WTC11 (cell line): Measurements from ENCODE around the gene LAMC1.

Experiments used
- ETV6 ChIP-seq: sonication (generic); formaldehyde crosslinking; IDR thresholded peaks from 2 replicates; pipeline ENCODE4 v1.8.1; 2022; ENCODE audit warnings: mild to moderate bottlenecking, missing genetic modification reagents
- TP53 ChIP-seq: sonication (generic); formaldehyde crosslinking; IDR thresholded peaks from 2 replicates; pipeline ENCODE4 v1.8.1; 2023; ENCODE audit warnings: mild to moderate bottlenecking, missing genetic modification reagents
- TF ChIP-seq, protein P1 (sequence below): sonication (generic); formaldehyde crosslinking; IDR thresholded peaks from 2 replicates; pipeline ENCODE4 v1.8.1; 2022; ENCODE audit warnings: mild to moderate bottlenecking, moderate library complexity, missing genetic modification reagents
- TF ChIP-seq, protein P2 (sequence below): fragments of 200-600 bp; IDR thresholded peaks from 2 replicates; pipeline ENCODE4 v1.8.0; 2022; ENCODE audit warnings: antibody characterized with exemption

DNA sequence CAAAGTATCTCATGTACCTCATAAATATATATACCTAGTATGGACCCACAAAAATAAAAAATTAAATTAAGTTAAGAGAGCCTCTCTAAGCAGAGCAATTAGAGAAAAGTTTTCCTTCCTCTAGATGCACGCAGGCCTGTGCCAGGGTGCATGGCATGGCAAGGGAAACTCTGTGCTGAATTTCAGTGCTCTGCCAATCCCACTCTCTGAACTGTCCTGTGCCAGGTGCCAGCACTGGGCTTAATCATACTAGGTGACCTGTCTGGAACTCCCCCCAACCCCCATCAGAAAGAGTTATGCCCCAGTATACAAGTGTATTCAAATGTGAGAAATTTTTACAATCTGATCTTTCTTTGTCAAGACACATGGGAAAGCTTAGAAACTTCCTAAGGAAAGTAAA is 152.4 kb downstream of the LAMC1 start:
- TF ChIP-seq, protein P1, sequence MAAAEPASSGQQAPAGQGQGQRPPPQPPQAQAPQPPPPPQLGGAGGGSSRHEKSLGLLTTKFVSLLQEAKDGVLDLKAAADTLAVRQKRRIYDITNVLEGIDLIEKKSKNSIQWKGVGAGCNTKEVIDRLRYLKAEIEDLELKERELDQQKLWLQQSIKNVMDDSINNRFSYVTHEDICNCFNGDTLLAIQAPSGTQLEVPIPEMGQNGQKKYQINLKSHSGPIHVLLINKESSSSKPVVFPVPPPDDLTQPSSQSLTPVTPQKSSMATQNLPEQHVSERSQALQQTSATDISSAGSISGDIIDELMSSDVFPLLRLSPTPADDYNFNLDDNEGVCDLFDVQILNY (CRISPR knock-in tag) = no peak
- TF ChIP-seq, protein P2, sequence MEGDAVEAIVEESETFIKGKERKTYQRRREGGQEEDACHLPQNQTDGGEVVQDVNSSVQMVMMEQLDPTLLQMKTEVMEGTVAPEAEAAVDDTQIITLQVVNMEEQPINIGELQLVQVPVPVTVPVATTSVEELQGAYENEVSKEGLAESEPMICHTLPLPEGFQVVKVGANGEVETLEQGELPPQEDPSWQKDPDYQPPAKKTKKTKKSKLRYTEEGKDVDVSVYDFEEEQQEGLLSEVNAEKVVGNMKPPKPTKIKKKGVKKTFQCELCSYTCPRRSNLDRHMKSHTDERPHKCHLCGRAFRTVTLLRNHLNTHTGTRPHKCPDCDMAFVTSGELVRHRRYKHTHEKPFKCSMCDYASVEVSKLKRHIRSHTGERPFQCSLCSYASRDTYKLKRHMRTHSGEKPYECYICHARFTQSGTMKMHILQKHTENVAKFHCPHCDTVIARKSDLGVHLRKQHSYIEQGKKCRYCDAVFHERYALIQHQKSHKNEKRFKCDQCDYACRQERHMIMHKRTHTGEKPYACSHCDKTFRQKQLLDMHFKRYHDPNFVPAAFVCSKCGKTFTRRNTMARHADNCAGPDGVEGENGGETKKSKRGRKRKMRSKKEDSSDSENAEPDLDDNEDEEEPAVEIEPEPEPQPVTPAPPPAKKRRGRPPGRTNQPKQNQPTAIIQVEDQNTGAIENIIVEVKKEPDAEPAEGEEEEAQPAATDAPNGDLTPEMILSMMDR = no peak
- no peak for TF ChIP-seq TP53
- TF ChIP-seq ETV6 = no peak
